HG02840 (cell line): ENCODE measurements around the gene PLPPR2.
"Not testable (repeated sequence)": the region's sequence is repeated elsewhere in the genome, so short reads cannot be mapped to it uniquely, and the experiment has no call there.

ENCODE experiments used
- ATAC-seq: cut with Tn5 transposase; IDR thresholded peaks from one replicate; pipeline ENCODE4 v1.9.1; 2021; ENCODE audit warnings: mild to moderate bottlenecking, moderate library complexity, moderate number of reproducible peaks; ENCODE audit not compliant: unreplicated experiment, low FRiP score

Gene PLPPR2

GRCh38 chr19:11355160-11356073 is at the start of gene PLPPR2:
Gene PLPPR2 (plus strand): TSS chr19:11355432. CDS start chr19:11357674, 2,242 bp downstream.
- no peak for ATAC-seq

DNA sequence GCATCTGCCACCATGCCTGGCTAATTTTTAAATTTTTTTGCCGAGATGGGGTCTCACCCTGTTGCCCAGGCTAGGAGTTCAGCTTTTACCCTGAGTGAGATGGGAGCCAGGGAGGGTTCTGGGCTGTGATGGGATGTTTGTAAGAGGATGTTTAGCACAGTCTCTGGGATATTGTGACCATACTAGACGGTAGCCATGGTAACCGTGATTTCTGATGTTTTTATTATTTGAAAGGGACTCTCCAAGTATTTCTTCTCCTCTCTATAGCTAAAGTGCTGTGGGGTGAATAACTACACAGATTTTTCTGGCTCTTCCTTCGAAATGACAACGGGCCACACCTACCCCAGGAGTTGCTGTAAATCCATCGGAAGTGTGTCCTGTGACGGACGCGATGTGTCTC is 48.9 kb upstream of the PLPPR2 start:
- no peak for ATAC-seq

DNA sequence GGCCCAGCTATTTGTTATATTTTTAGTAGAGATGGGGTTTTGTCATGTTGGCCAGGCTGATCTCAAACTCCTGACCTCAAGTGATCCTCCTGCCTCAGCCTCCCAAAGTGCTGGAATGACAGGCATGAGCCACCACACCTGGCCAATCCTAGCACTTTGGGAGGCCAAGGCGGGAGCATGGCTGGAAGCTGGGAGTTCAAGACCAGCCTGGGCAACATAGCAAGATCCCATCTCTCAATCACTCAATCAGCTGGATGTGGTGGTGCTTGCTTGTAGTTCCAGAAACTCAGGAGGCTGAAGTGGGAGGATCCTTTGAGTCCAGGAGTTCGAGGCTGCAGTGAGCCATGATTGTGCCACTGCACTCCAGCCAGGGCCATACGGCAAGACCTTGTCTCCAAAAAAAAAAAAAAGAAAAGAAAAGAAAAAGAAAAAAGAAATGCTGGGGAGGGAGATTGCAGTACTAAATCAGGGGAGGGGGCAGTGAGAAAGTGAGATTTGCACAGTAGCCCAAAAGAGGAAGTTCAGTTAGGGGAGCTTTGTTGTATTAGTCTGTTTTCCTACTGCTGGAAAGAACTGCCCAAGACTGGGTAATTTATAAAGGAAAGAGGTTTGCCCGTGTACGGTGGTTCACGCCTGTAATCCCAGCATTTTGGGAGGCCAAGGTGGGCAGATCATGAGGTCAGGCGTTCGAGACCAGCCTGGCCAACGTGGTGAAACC is 34.8 kb upstream of the PLPPR2 start:
- ATAC-seq, result not testable (repeated sequence)

DNA sequence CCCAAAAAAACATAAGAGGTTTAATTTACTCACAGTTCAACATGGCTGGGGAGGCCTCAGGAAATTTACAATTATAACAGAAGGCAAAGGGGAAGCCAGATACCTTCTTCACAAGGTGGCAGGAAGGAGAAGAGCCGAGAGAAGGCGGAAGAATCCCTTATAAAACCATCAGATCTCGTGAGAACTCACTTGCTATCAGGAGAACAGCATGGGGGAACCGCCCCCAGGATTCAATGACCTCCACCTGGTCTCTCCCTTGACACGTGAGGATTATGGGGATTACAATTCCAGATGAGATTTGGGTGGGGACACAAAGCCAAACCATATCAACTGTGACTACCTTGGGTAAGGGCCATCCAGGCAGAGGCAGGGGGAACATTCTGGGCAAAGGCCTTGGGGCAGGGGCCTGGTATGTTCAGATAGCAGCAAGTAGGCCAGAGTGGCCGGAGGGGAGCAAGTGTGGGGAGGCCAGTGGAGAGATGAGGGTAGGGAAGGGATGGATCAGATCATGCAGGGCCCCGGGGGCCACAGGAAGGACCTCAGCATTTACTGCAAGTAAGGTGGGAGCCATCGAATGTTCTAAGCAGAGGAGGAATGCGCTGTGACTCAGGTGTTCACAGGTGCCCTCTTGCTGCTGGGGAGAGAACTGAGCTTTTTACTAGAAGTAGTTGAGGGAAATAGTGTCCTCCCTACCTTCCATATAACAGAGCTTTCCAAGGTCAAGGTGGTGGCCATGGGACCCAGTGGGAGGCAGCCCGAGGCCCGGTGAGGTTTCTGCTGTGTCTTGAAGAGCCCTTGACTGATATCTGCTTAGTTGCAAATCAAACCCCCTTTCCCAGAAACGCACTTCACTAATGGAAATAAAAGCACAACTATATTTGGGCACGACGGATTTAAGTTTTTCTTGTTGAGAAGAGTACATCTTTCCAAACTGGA is 33.8 kb upstream of the PLPPR2 start:
- ATAC-seq, result no peak

DNA sequence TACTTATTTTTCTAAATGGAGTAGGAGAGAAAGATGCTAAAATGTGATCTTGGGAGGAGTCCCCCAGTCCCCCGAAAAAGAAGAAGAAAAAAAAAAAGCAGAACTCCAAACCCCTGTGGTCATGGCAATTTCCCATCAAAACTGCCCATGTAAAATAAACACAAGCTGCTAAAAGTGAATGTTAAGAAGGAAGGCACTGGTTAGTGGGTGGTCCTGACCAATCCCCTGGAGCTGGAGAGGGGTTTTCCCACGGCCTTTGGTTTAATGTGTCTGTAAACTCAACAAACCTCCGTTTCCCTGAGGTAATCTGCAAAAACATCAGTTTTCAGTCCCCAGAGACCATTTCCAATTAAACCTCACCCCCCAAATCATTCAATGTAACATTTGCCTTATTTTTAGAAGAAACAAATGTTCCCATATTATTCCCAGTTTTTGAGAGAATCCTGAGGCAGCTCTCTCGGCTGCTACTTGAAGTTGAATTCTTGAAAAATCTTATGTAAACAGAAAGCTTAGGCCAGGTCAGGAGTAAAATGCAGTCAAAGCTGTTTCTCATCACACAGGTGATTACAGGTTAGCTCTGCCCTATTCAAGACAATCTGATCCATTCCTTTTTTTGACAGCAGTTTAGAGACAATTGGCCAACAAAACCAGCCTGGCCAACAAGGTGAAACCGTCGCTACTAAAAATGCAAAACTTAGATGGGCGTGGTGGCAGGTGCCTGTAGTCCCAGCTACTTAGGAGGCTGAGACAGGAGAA is 32.8 kb upstream of the PLPPR2 start:
- no peak for ATAC-seq

DNA sequence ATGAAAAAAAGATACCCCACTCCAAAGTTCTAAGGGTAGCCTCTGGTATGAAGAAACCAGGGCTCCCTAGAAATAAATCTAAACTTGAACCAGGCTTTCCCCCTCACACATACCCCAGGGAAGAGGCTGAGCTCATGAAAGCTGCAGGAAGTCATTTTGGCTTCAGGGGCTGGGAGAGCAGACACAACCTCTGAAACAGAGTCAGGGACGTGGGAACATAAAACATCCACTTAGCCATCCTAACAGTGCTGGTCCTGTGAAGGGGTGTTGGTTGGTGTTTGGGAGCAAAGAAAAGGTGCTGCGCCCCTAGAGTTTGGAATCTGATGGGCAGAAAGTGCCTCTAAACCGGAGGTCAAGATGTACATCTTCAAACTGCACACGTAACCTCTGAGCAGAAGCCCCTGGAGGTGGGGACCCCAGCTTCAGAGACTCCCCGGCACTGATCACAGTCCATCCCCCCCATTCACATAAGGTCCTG is 31.6 kb upstream of the PLPPR2 start:
- no peak for ATAC-seq

- no peak for ATAC-seq
Measured at GRCh38 chr19:11324079-11324661, 31.1 kb upstream of the PLPPR2 start.

- ATAC-seq, result no peak
Measured at GRCh38 chr19:11324748-11325389, 30.4 kb upstream of the PLPPR2 start.

- no peak for ATAC-seq
Measured at GRCh38 chr19:11325544-11325943, 29.7 kb upstream of the PLPPR2 start.

DNA sequence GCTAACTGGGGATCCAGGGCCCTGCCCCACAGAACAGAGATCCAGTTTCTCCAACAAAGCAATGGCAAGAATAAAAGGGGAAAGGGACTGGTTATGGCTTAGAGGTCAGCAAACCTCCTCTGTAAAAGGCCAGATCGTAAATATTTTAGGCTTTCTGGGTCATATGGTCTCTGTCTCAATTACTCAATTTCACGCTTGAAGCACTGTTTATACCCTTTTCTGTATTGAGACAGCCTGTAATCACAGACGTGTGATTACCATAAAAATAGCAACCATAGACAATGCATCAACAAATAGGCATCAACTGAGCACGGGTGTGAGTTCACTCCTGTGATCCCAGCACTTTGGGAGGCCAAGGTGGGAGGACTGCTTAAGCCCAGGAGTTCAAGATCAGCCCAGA is 25.1 kb upstream of the PLPPR2 start:
- no peak for ATAC-seq

GRCh38 chr19:11331502-11331901 is 23.7 kb upstream of the PLPPR2 start:
- no peak for ATAC-seq

- ATAC-seq, result no peak
Measured at GRCh38 chr19:11332822-11333221, 22.4 kb upstream of the PLPPR2 start.

DNA sequence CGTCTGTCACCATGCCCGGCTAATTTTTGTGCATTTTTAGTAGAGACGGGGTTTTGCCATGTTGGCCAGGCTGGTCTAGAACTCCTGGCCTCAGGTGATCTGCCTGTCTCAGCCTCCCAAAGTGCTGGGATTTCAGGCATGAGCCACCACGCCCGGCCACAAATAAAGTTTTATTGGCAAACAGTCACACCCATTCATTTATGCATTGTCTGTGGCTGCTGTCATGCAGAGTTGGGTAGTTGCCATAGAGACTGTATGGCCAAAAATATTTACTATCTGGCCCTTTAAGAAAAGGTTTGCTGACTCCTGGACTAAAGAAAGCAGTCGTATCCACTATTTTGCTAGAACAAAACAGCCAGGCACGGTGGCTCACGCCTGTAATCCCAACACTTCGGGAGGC is 21.4 kb upstream of the PLPPR2 start:
- not testable (repeated sequence) for ATAC-seq

- no peak for ATAC-seq
Measured at GRCh38 chr19:11335449-11336146, 19.6 kb upstream of the PLPPR2 start.

DNA sequence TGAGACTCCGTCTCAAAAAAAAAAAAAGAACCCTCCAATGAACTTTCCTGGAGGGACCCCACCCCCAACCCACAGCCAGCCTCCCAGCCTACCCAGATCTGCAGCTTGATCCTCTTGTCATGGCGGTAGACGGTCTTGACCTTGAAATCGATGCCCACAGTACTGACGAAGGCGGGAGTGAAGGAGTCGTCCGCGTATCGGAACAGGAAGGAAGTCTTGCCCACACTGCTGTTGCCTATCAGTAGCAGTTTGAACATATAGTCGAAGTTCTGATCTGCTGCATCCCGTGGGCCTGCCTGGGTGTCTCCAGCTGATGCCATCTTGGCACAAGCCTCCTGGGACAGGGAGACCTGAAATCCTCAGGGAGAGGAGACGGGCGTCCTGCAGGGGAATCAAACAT is 18.2 kb upstream of the PLPPR2 start:
- no peak for ATAC-seq

- no peak for ATAC-seq
Measured at GRCh38 chr19:11338121-11338520, 17.1 kb upstream of the PLPPR2 start.

- no peak for ATAC-seq
Measured at GRCh38 chr19:11338569-11339253, 16.5 kb upstream of the PLPPR2 start.
